Fibroblast of mammary gland (primary cell): ENCODE results near the gene PIP4K2C.
"Not testable (repeated sequence)": the region's sequence is repeated elsewhere in the genome, so short reads cannot be mapped to it uniquely, and the experiment has no call there.

Experiments
- DNase-seq: peaks from one replicate; pipeline ENCODE4 v3.0.0-alpha.2; 2010; ENCODE audit warnings: low read depth
- H3K4me3 ChIP-seq: 2 replicates; pipeline ENCODE4 v1.5.1; 2011; ENCODE audit warnings: low read depth, mild to moderate bottlenecking, low read length, moderate library complexity; ENCODE audit not compliant: control insufficient read depth
- CTCF ChIP-seq: conservative IDR thresholded peaks from 2 replicates; pipeline ENCODE4 v1.5.1; 2011; ENCODE audit warnings: low read depth, low read length, inconsistent platforms; ENCODE audit not compliant: control insufficient read depth, insufficient read depth

PIP4K2C gene

GRCh38 chr12:57558864-57559263, 32.1 kb upstream of the PIP4K2C start:
- TF ChIP-seq CTCF: no peak
- DNase-seq: no peak
- H3K4me3 ChIP-seq: no peak overlapping the region

GRCh38 chr12:57560516-57560915, 30.5 kb upstream of the PIP4K2C start:
- H3K4me3 ChIP-seq: no peak overlapping the region
- no peak for TF ChIP-seq CTCF
- DNase-seq: no peak

- DNase-seq: peak; percentile 24
Measured at GRCh38 chr12:57561117-57561516, 29.9 kb upstream of the PIP4K2C start.

GRCh38 chr12:57563358-57563757, 27.6 kb upstream of the PIP4K2C start:
- no peak overlapping the region for H3K4me3 ChIP-seq
- TF ChIP-seq CTCF: no peak
- DNase-seq: no peak

More at GRCh38 chr12:57561117-57561516, 29.9 kb upstream of the PIP4K2C start:
- not testable (repeated sequence) for H3K4me3 ChIP-seq

GRCh38 chr12:57564178-57564740, 26.7 kb upstream of the PIP4K2C start:
- H3K4me3 ChIP-seq: no peak overlapping the region
- DNase-seq: no peak
- no peak for TF ChIP-seq CTCF

- TF ChIP-seq CTCF: no peak
- no peak overlapping the region for H3K4me3 ChIP-seq
- no peak for DNase-seq
Measured at GRCh38 chr12:57568838-57569237, 22.2 kb upstream of the PIP4K2C start.

GRCh38 chr12:57569858-57570257, 21.1 kb upstream of the PIP4K2C start:
- no peak for TF ChIP-seq CTCF
- H3K4me3 ChIP-seq: no peak overlapping the region
- no peak for DNase-seq

GRCh38 chr12:57570438-57570837, 20.6 kb upstream of the PIP4K2C start:
- DNase-seq, H3K4me3 ChIP-seq: not testable (repeated sequence)
